NOMO-1 (cell line): ENCODE measurements around the gene POLH.
"Not testable (repeated sequence)": the region's sequence is repeated elsewhere in the genome, so short reads cannot be mapped to it uniquely, and the experiment has no call there.

Experiments
- DNase-seq, 2 experiments: peaks; one replicate each; lab custom pipeline; 2025; ENCODE audit not compliant: unreplicated experiment in 2 of 2; lab: John Stamatoyannopoulos, UW

The POLH gene

GRCh38 chr6:43575772-43576551, at the start of gene POLH, which contains the start of gene XPO5:
POLH (plus strand) TSS chr6:43576185; CDS start chr6:43582320, 6,135 bp downstream.
XPO5 (minus strand) TSS chr6:43576038; CDS start chr6:43575864, 174 bp downstream.
- peak; percentile 90 to 97 for DNase-seq

GRCh38 chr6:43532201-43532600, 43.8 kb upstream of the POLH start:
- DNase-seq, result no peak

GRCh38 chr6:43538986-43539385, 37.0 kb upstream of the POLH start:
- not testable (repeated sequence) for DNase-seq

GRCh38 chr6:43539409-43539808, 36.6 kb upstream of the POLH start:
- DNase-seq, result not testable (repeated sequence)

- no peak for DNase-seq
Observed at GRCh38 chr6:43540507-43540906, 35.5 kb upstream of the POLH start.

- DNase-seq, result no peak
Observed at GRCh38 chr6:43541774-43542471, 34.1 kb upstream of the POLH start.

- DNase-seq, result no peak
Observed at GRCh38 chr6:43544461-43544860, 31.5 kb upstream of the POLH start.

- DNase-seq, result no peak
Observed at GRCh38 chr6:43547222-43547621, 28.8 kb upstream of the POLH start.

- DNase-seq, result not testable (repeated sequence)
Observed at GRCh38 chr6:43557620-43558019, 18.4 kb upstream of the POLH start.

GRCh38 chr6:43559328-43559727, 16.7 kb upstream of the POLH start:
- DNase-seq, result no peak

GRCh38 chr6:43570876-43571441, 5.0 kb upstream of the POLH start:
- DNase-seq, result peak; percentile 22 to 49

GRCh38 chr6:43572015-43572414, 4.0 kb upstream of the POLH start:
- DNase-seq, result no peak

GRCh38 chr6:43575105-43575771, 747 bp upstream of the POLH start:
- DNase-seq, result no peak

GRCh38 chr6:43578748-43579147, 2.8 kb downstream of the POLH start:
- DNase-seq, result no peak

- DNase-seq, result no peak
Observed at GRCh38 chr6:43579171-43579570, 3.2 kb downstream of the POLH start.

GRCh38 chr6:43582911-43583310, 6.9 kb downstream of the POLH start:
- no peak for DNase-seq

GRCh38 chr6:43584892-43585570, 9.0 kb downstream of the POLH start:
- DNase-seq, result no peak

GRCh38 chr6:43588194-43588593, 12.2 kb downstream of the POLH start:
- no peak for DNase-seq

- not testable (repeated sequence) for DNase-seq
Observed at GRCh38 chr6:43589564-43589963, 13.6 kb downstream of the POLH start.

- no peak for DNase-seq
Observed at GRCh38 chr6:43593938-43594337, 18.0 kb downstream of the POLH start.

- no peak for DNase-seq
Observed at GRCh38 chr6:43600595-43600994, 24.6 kb downstream of the POLH start.
